ENCODE measurements around the gene ZNF385A.

The ZNF385A gene

GRCh38 chr12:54407183-54407905 lies 22.8 kb upstream of the ZNF385A start:
- Mint-ChIP-seq H3K27me3 (peaks cover 1% of the 10 kb centered on the region), H3K4me1 (peaks cover 23% of the 10 kb centered on the region), H3K4me3 (no peak overlapping the region), H3K9me3 (no peaks in the 10 kb centered on the region), H3K36me3 (no peaks in the 10 kb centered on the region), H3K27ac (peak overlapping the region; percentile 35)
- DNase-seq (ENCODE audit: low spot score in 2 of 2) (no peak), ATAC-seq (ENCODE audit: low read depth) (peak; percentile 35)

DNA sequence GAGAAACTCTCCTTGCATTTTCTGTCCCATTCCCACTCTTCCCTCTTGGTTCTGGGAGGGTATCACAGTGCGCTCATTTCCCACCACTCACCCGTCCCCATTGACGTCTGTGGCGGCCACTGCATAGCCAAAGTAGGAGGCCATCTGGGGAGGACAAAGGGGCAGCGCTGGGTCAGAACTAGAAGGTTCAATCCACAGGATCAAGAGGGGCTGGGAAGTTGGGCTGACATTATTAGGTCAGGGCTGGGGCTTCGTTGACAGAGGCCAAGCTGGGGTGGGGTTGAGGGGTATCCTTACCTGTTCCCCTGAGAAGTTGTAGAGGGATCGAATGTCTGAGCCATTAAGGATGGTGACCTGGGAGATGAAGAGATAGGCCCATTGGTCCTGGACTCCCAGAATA lies 21.0 kb upstream of the ZNF385A start:
- H3K36me3 Mint-ChIP-seq = no peaks in the 10 kb centered on the region
- no peaks in the 10 kb centered on the region for H3K9me3 Mint-ChIP-seq
- DNase-seq (ENCODE audit: low spot score in 2 of 2) (no peak), ATAC-seq (ENCODE audit: low read depth) (no peak)
- H3K4me3 Mint-ChIP-seq = no peak overlapping the region
- H3K4me1 Mint-ChIP-seq = peaks cover 16% of the 10 kb centered on the region
- no peak overlapping the region for H3K27ac Mint-ChIP-seq
- H3K27me3 Mint-ChIP-seq = peaks cover 1% of the 10 kb centered on the region

DNA sequence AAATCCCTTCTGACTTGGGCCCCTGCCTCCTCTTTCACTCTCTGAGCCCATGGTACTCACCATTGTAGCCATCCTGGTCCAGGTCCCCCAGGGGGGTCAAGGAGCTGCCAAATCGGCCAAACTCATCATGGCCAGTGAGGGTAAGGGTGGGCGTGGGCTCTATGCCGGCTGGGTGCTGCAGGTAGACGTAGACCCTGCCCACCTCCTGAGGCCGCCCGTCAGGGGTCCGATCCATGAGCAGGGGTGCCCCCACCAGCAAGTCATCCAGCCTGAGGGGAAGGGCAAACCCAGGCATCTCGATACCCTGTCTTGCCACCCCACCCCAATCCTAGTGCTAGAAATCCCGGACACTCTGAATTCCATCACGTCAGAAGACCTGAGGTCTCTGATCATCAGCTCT lies 20.6 kb upstream of the ZNF385A start:
- Mint-ChIP-seq H3K27me3 (peaks cover 1% of the 10 kb centered on the region), H3K36me3 (no peaks in the 10 kb centered on the region), H3K4me1 (peaks cover 16% of the 10 kb centered on the region), H3K4me3 (no peak overlapping the region), H3K27ac (no peak overlapping the region), H3K9me3 (no peaks in the 10 kb centered on the region)
- ATAC-seq (ENCODE audit: low read depth) (no peak), DNase-seq (ENCODE audit: low spot score in 2 of 2) (no peak)

GRCh38 chr12:54404061-54405004 lies 19.8 kb upstream of the ZNF385A start:
- ATAC-seq (ENCODE audit: low read depth) (peak; percentile 57), DNase-seq (ENCODE audit: low spot score in 2 of 2) (peak; percentile 52 to 63)
- H3K27ac Mint-ChIP-seq = no peak overlapping the region
- H3K9me3 Mint-ChIP-seq = no peaks in the 10 kb centered on the region
- peaks cover 17% of the 10 kb centered on the region for H3K4me1 Mint-ChIP-seq
- no peaks in the 10 kb centered on the region for H3K36me3 Mint-ChIP-seq
- H3K4me3 Mint-ChIP-seq = no peak overlapping the region
- H3K27me3 Mint-ChIP-seq = peaks cover 1% of the 10 kb centered on the region

DNA sequence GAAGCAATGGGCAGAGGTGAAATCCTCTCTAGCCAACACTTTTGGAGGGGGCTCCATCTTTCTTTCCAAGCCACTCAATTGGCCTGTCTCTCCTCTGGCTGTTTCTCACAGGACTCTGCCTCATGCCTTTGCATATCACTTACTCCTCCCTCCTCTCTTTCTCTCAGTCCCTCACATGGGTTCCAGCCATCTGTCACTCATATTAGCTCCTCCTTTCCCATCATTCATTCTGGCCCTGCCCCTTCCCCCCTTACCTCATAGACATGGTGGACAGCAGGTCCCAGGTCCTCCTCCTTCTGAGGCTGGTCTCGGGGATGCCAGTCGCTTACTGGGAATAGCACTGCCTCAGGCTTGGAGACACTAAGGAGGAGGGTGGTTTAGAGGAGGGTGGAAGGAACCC lies 16.6 kb upstream of the ZNF385A start:
- no peak overlapping the region for H3K27ac Mint-ChIP-seq
- peaks cover 8% of the 10 kb centered on the region for H3K4me1 Mint-ChIP-seq
- ATAC-seq (ENCODE audit: low read depth) = no peak
- DNase-seq (ENCODE audit: low spot score in 2 of 2) = no peak
- H3K36me3 Mint-ChIP-seq = no peaks in the 10 kb centered on the region
- H3K27me3 Mint-ChIP-seq = peaks cover 3% of the 10 kb centered on the region
- H3K9me3 Mint-ChIP-seq = no peaks in the 10 kb centered on the region
- no peak overlapping the region for H3K4me3 Mint-ChIP-seq

DNA sequence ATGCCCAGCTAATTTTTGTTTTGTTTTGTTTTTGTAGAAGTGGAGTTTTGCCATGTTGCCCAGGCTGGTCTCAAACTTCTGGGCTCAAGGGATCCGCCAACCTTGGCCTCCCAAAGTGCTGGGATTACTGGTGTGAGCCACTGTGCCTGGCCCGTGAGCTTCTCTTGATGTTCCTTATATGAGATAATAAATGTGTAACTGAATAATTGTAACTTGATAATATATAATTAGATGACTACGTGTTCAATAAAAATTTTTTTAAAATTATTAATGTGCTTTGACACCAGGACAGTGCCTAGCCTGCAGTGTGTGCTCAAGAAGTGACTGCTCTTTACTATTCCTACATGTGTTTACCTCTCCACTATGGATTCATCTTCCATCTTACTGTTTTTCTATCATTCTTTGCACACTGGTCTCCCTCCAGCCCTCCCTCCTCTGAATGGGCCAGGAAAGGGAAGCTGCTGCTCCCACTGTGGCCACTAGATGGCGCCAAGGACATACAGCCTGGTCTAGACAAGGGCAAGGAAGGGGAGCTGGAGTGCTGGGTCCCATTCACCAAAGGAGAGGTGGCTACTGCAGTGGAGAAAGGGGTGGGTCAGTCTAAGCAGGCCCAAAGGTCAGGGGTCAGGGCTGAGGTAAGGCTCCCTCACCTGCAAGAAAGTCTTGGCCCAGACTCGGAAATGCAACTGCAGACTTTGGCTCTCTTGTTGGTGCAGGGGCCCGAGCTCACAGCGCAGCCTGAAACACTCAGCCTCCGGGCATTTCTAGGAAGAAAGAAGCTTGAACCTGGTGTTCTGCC lies 14.7 kb upstream of the ZNF385A start:
- Mint-ChIP-seq H3K27ac (no peak overlapping the region), H3K9me3 (no peaks in the 10 kb centered on the region)

GRCh38 chr12:54398218-54398617 lies 13.7 kb upstream of the ZNF385A start:
- ATAC-seq (ENCODE audit: low read depth) = no peak
- no peak overlapping the region for H3K27ac Mint-ChIP-seq
- H3K4me1 Mint-ChIP-seq = peaks cover 8% of the 10 kb centered on the region
- H3K36me3 Mint-ChIP-seq = no peaks in the 10 kb centered on the region
- H3K27me3 Mint-ChIP-seq = peaks cover 2% of the 10 kb centered on the region
- H3K4me3 Mint-ChIP-seq = no peak overlapping the region
- DNase-seq (ENCODE audit: low spot score in 2 of 2) = no peak
- no peaks in the 10 kb centered on the region for H3K9me3 Mint-ChIP-seq

More for the DNA sequence above, 14.7 kb upstream of the ZNF385A start:
- Mint-ChIP-seq H3K27me3 (peaks cover 2% of the 10 kb centered on the region), H3K36me3 (no peaks in the 10 kb centered on the region), H3K4me1 (peaks cover 4% of the 10 kb centered on the region), H3K4me3 (no peak overlapping the region)
- DNase-seq (ENCODE audit: low spot score in 2 of 2) = peak; percentile 89 to 93
- ATAC-seq (ENCODE audit: low read depth) = peak; percentile 98

DNA sequence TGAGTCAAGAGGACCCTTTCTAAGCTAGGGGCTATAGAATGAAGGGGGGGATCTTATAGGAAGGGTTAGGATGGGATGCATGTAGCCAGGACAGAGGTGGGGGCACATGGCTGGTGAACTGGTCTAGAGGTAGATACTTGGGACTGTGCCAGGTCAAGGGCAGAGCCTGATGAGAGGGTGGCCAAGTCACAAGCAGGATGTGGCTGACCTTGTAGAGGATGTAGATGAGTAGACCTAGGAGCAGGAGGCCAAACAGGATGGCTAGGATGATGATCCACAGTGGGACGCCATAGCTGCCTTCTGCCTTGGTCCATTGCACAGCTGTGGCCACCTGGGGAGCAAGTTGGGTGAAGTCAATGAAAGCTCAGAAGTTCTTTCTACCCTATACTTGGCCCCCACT lies 12.6 kb upstream of the ZNF385A start:
- peaks cover 12% of the 10 kb centered on the region for H3K4me1 Mint-ChIP-seq
- H3K4me3 Mint-ChIP-seq = no peak overlapping the region
- H3K27ac Mint-ChIP-seq = no peak overlapping the region
- H3K27me3 Mint-ChIP-seq = peaks cover 2% of the 10 kb centered on the region
- no peaks in the 10 kb centered on the region for H3K9me3 Mint-ChIP-seq
- no peaks in the 10 kb centered on the region for H3K36me3 Mint-ChIP-seq
- no peak for DNase-seq (ENCODE audit: low spot score in 2 of 2)
- ATAC-seq (ENCODE audit: low read depth) = no peak

GRCh38 chr12:54395545-54395944 lies 11.0 kb upstream of the ZNF385A start:
- Mint-ChIP-seq H3K4me3 (no peak overlapping the region), H3K27ac (no peak overlapping the region), H3K9me3 (no peaks in the 10 kb centered on the region), H3K27me3 (peaks cover 2% of the 10 kb centered on the region), H3K36me3 (no peaks in the 10 kb centered on the region), H3K4me1 (peaks cover 22% of the 10 kb centered on the region)
- no peak for ATAC-seq (ENCODE audit: low read depth)
- DNase-seq (ENCODE audit: low spot score in 2 of 2) = no peak

DNA sequence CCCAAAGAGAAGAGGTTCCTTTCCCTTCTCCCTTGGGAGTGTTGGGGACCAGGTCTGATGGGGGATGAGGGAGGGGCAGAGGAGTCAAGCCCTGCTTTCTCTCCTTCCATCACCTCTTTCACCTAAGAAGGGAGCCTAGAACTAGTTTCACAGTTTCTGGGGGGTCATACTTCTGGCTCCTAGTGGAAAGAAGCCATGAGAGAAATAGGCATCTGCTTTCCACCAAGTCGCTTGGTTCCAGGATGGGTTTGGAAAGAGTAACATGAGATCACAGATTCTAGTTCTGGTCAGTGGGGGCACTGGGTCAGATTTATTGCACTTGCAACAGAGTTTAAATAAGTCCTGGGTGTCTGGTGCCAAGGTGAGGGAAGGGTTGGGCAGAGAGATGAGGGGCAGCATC lies 10.5 kb upstream of the ZNF385A start:
- Mint-ChIP-seq H3K4me1 (peaks cover 25% of the 10 kb centered on the region), H3K4me3 (no peak overlapping the region), H3K9me3 (no peaks in the 10 kb centered on the region), H3K36me3 (no peaks in the 10 kb centered on the region), H3K27me3 (peaks cover 2% of the 10 kb centered on the region), H3K27ac (no peak overlapping the region)
- DNase-seq (ENCODE audit: low spot score in 2 of 2) (no peak), ATAC-seq (ENCODE audit: low read depth) (no peak)

GRCh38 chr12:54394281-54394719 lies 9.8 kb upstream of the ZNF385A start:
- Mint-ChIP-seq H3K9me3 (no peaks in the 10 kb centered on the region), H3K27me3 (peaks cover 2% of the 10 kb centered on the region), H3K4me1 (peaks cover 28% of the 10 kb centered on the region), H3K4me3 (no peak overlapping the region), H3K27ac (no peak overlapping the region), H3K36me3 (no peaks in the 10 kb centered on the region)
- peak; percentile 22 for ATAC-seq (ENCODE audit: low read depth)
- peak; percentile 33 to 56 for DNase-seq (ENCODE audit: low spot score in 2 of 2)

- H3K4me3 Mint-ChIP-seq = no peak overlapping the region
- no peaks in the 10 kb centered on the region for H3K9me3 Mint-ChIP-seq
- peaks cover 26% of the 10 kb centered on the region for H3K4me1 Mint-ChIP-seq
- no peaks in the 10 kb centered on the region for H3K27me3 Mint-ChIP-seq
- no peak overlapping the region for H3K27ac Mint-ChIP-seq
- ATAC-seq (ENCODE audit: low read depth) = no peak
- no peak for DNase-seq (ENCODE audit: low spot score in 2 of 2)
- H3K36me3 Mint-ChIP-seq = no peaks in the 10 kb centered on the region
These were observed 9.2 kb upstream of the ZNF385A start for GRCh38 chr12:54393743-54394142.

GRCh38 chr12:54393207-54393609 lies 8.7 kb upstream of the ZNF385A start:
- Mint-ChIP-seq H3K4me3 (no peak overlapping the region), H3K36me3 (no peaks in the 10 kb centered on the region), H3K27ac (no peak overlapping the region), H3K27me3 (no peaks in the 10 kb centered on the region), H3K4me1 (peaks cover 26% of the 10 kb centered on the region), H3K9me3 (no peaks in the 10 kb centered on the region)
- ATAC-seq (ENCODE audit: low read depth) (no peak), DNase-seq (ENCODE audit: low spot score in 2 of 2) (no peak)
